Hepatocyte (in vitro differentiated cells): ENCODE data around the gene PDXP. TPM values are rescaled to one million over a fixed set of nuclear protein-coding genes. Genes with fewer than 3 reads are reported as not detected.

Source experiments
- DNase-seq: peaks from one replicate; pipeline ENCODE4 v3.0.0-alpha.2; 2016; ENCODE audit warnings: low spot score
- H2AFZ ChIP-seq: fragments of 200-600 bp; sonication (generic); 2 replicates; pipeline ENCODE4 v1.6.0; 2016; ENCODE audit warnings: antibody characterized with exemption, mild to moderate bottlenecking
- H3K27ac ChIP-seq: fragments of 200-600 bp; sonication (generic); 2 replicates; pipeline ENCODE4 v1.5.1; 2016; ENCODE audit warnings: mild to moderate bottlenecking
- H3K27me3 ChIP-seq: fragments of 200-600 bp; sonication (generic); 2 replicates; pipeline ENCODE4 v1.6.1; 2016
- H3K36me3 ChIP-seq: fragments of 200-600 bp; sonication (generic); replicated peaks from 2 replicates; pipeline ENCODE4 v1.5.1; 2016; ENCODE audit warnings: low read depth; ENCODE audit not compliant: insufficient read depth
- H3K4me1 ChIP-seq: fragments of 200-600 bp; sonication (generic); 2 replicates; pipeline ENCODE4 v1.5.1; 2016; ENCODE audit warnings: mild to moderate bottlenecking, moderate library complexity; ENCODE audit not compliant: insufficient read depth
- H3K4me2 ChIP-seq: fragments of 200-600 bp; sonication (generic); 2 replicates; pipeline ENCODE4 v1.6.0; 2016
- H3K4me3 ChIP-seq: fragments of 200-600 bp; sonication (generic); 2 replicates; pipeline ENCODE4 v1.5.1; 2016; ENCODE audit warnings: mild to moderate bottlenecking
- H3K79me2 ChIP-seq: fragments of 200-600 bp; sonication (generic); 2 replicates; pipeline ENCODE4 v1.6.0; 2017; ENCODE audit warnings: mild to moderate bottlenecking
- H3K9me2 ChIP-seq: fragments of 200-600 bp; sonication (generic); replicated peaks from 2 replicates; pipeline ENCODE4 v1.6.0; 2017; ENCODE audit warnings: mild to moderate bottlenecking; ENCODE audit not compliant: insufficient read depth
- H3K9me3 ChIP-seq: fragments of 200-600 bp; sonication (generic); 2 replicates; pipeline ENCODE4 v1.5.1; 2016; ENCODE audit warnings: low read depth, mild to moderate bottlenecking
- H4K20me1 ChIP-seq: fragments of 200-600 bp; sonication (generic); 2 replicates; pipeline ENCODE4 v1.6.0; 2016; ENCODE audit warnings: mild to moderate bottlenecking; ENCODE audit not compliant: insufficient read depth, poor library complexity, severe bottlenecking
- CTCF ChIP-seq: fragments of 200-600 bp; sonication (generic); IDR thresholded peaks from 2 replicates; pipeline ENCODE4 v1.5.1; 2016; ENCODE audit warnings: antibody characterized with exemption, mild to moderate bottlenecking; ENCODE audit not compliant: poor library complexity
- EZH2 ChIP-seq: fragments of 200-600 bp; sonication (generic); IDR thresholded peaks from 2 replicates; pipeline ENCODE4 v1.6.1; 2016; ENCODE audit warnings: antibody characterized with exemption, mild to moderate bottlenecking, borderline replicate concordance
- EZH2phosphoT487 ChIP-seq: fragments of 200-600 bp; sonication (generic); IDR thresholded peaks from one replicate; pipeline ENCODE4 v1.6.1; 2018; ENCODE audit warnings: antibody characterized with exemption, mild to moderate bottlenecking, low read depth, moderate library complexity; ENCODE audit not compliant: unreplicated experiment, severe bottlenecking
- WGBS: methylation state at CpG from one replicate; pipeline ENCODE4 v1.1.6; 2016; ENCODE audit warnings: low lambda C conversion rate; ENCODE audit errors: missing lambda C conversion rate; 5-methylcytosine and 5-hydroxymethylcytosine counted together
- polyA plus RNA-seq: library from polyadenylated mRNA; unstranded; fragments of >200 nt; fragmentation: Nextera tagmentation; extraction: Ambion mirVana; gene quantifications from 2 replicates; pipeline ENCODE4 v1.2.1, GENCODE V29; 2016
- total RNA-seq: library from RNA; depleted of rRNA; stranded (reverse); fragments of >200 nt; gene quantifications from 2 replicates; pipeline ENCODE4 v1.2.3, GENCODE V29; 2014

Gene PDXP
- total and polyA plus RNA-seq, 2 experiments from 2014 or later = 15.0 to 27.6 TPM

GRCh38 chr22:37627121-37627520 is 31.4 kb upstream of the PDXP start:
- H3K79me2 ChIP-seq = no peaks in the 10 kb centered on the region
- H3K9me3 ChIP-seq = no peaks in the 10 kb centered on the region
- no peak for DNase-seq
- H3K4me3 ChIP-seq = no peak overlapping the region
- no peak overlapping the region for H3K4me2 ChIP-seq
- TF ChIP-seq EZH2 (no peak), EZH2phosphoT487 (no peak), CTCF (no peak)
- H3K9me2 ChIP-seq = no peaks in the 10 kb centered on the region
- H3K27ac ChIP-seq = peak overlapping the region; percentile 15
- peaks cover 22% of the 10 kb centered on the region for H3K4me1 ChIP-seq
- H2AFZ ChIP-seq = no peak overlapping the region
- H3K27me3 ChIP-seq = no peaks in the 10 kb centered on the region
- H3K36me3 ChIP-seq = no peaks in the 10 kb centered on the region
- H4K20me1 ChIP-seq = no peaks in the 10 kb centered on the region
- WGBS = 88% methylated on average over 7 of the region's 7 CpGs

- DNase-seq = no peak
- no peaks in the 10 kb centered on the region for H4K20me1 ChIP-seq
- H3K4me3 ChIP-seq = no peak overlapping the region
- TF ChIP-seq EZH2phosphoT487 (no peak), EZH2 (no peak), CTCF (no peak)
- H2AFZ ChIP-seq = no peak overlapping the region
- no peak overlapping the region for H3K4me2 ChIP-seq
- H3K27me3 ChIP-seq = no peaks in the 10 kb centered on the region
- H3K27ac ChIP-seq = no peak overlapping the region
- H3K79me2 ChIP-seq = no peaks in the 10 kb centered on the region
- peaks cover 26% of the 10 kb centered on the region for H3K4me1 ChIP-seq
- WGBS = 90% methylated on average over 6 of the region's 6 CpGs
- H3K36me3 ChIP-seq = no peaks in the 10 kb centered on the region
- H3K9me3 ChIP-seq = no peaks in the 10 kb centered on the region
- no peaks in the 10 kb centered on the region for H3K9me2 ChIP-seq
Observed at GRCh38 chr22:37627545-37627944, 31.0 kb upstream of the PDXP start.

- 94% methylated on average over 8 of the region's 8 CpGs for WGBS
- no peaks in the 10 kb centered on the region for H3K9me2 ChIP-seq
- TF ChIP-seq EZH2 (no peak), CTCF (no peak), EZH2phosphoT487 (no peak)
- no peaks in the 10 kb centered on the region for H3K79me2 ChIP-seq
- no peak overlapping the region for H3K27ac ChIP-seq
- no peak overlapping the region for H2AFZ ChIP-seq
- H4K20me1 ChIP-seq = no peaks in the 10 kb centered on the region
- H3K4me1 ChIP-seq = peaks cover 37% of the 10 kb centered on the region
- no peak overlapping the region for H3K4me2 ChIP-seq
- no peaks in the 10 kb centered on the region for H3K27me3 ChIP-seq
- H3K4me3 ChIP-seq = no peak overlapping the region
- H3K36me3 ChIP-seq = no peaks in the 10 kb centered on the region
- DNase-seq = no peak
- H3K9me3 ChIP-seq = no peaks in the 10 kb centered on the region
Observed at GRCh38 chr22:37628830-37629229, 29.7 kb upstream of the PDXP start.

- no peaks in the 10 kb centered on the region for H4K20me1 ChIP-seq
- DNase-seq = no peak
- H3K4me2 ChIP-seq = no peak overlapping the region
- H3K4me3 ChIP-seq = no peak overlapping the region
- no peaks in the 10 kb centered on the region for H3K36me3 ChIP-seq
- H3K9me2 ChIP-seq = no peaks in the 10 kb centered on the region
- H3K4me1 ChIP-seq = peaks cover 44% of the 10 kb centered on the region
- H3K27me3 ChIP-seq = no peaks in the 10 kb centered on the region
- H3K79me2 ChIP-seq = no peaks in the 10 kb centered on the region
- no peak overlapping the region for H2AFZ ChIP-seq
- TF ChIP-seq CTCF = no peak
- TF ChIP-seq EZH2phosphoT487 = no peak
- no peak for TF ChIP-seq EZH2
- no peak overlapping the region for H3K27ac ChIP-seq
- WGBS = 88% methylated on average over 8 of the region's 10 CpGs
- H3K9me3 ChIP-seq = no peaks in the 10 kb centered on the region
Observed at GRCh38 chr22:37629928-37630327, 28.6 kb upstream of the PDXP start.
